GM19023 (cell line): ENCODE measurements around the gene CEND1.
A peak's percentile ranks its signal among the peaks of the same experiment; 100 is the strongest.
"Not testable (repeated sequence)": the region's sequence is repeated elsewhere in the genome, so short reads cannot be mapped to it uniquely, and the experiment has no call there.

Experiments used
- ATAC-seq: cut with Tn5 transposase; IDR thresholded peaks from one replicate; pipeline ENCODE4 v1.9.1; 2021; ENCODE audit warnings: mild to moderate bottlenecking, moderate library complexity; ENCODE audit not compliant: unreplicated experiment

Gene CEND1

DNA sequence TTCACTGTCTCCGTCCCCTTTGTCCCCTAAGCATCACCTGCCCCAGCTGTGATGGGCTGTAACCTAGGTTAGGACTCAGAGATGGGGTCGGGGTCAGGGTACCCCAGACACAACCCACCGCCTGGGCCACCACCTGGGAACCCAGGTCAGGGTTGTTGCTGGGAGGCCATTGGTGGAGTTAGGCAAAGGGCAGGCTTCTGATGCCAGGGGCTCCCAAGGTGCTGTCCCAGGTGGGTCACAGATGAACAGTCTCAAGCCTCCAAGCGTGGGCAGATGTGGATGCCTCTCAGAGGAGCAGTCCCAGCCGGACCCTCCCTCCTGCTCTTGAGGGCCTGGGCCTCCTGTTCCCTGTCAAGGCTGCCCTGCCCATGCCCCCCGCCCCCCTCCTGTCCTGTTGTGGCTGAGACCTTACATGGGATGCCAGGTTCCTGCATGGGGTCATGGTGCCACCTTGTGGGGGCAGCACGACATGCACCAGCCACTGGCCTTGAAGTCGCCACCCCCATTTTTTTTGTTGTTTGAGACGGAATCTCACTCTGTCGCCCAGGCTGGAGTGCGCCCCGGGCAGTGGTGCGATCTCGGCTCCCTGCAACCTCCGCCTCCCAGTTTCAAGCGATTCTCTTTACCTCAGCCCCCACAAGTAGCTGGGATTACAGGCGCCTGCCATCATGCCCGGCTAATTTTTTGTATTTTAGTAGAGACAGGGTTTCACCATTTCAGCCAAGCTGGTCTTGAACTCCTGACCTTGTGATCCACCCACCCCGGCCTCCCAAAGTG is 24.7 kb downstream of the CEND1 start:
- ATAC-seq: no peak

- ATAC-seq: no peak
These were observed 25.4 kb downstream of the CEND1 start for GRCh38 chr11:764322-765024.

GRCh38 chr11:763549-764321 is 26.2 kb downstream of the CEND1 start:
- no peak for ATAC-seq

DNA sequence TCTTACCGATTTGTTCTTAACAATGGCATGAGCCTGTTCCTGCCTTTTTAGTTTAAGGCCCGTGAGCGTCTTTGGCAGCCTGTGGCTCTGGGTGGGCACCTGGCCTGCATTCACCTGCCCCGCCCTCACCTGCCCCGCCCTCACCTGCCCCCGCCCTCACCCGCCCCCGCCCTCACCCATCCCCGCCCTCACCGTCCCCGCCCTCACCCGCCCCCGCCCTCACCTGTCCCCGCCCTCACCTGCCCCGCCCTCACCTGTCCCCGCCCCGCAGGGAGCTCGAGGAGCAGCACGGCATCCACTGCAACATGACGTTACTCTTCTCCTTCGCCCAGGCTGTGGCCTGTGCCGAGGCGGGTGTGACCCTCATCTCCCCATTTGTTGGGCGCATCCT is 26.8 kb downstream of the CEND1 start:
- ATAC-seq: no peak

- ATAC-seq: no peak
These were observed 27.3 kb downstream of the CEND1 start for GRCh38 chr11:762421-763072.

GRCh38 chr11:761526-762108 is 28.3 kb downstream of the CEND1 start:
- ATAC-seq: no peak

DNA sequence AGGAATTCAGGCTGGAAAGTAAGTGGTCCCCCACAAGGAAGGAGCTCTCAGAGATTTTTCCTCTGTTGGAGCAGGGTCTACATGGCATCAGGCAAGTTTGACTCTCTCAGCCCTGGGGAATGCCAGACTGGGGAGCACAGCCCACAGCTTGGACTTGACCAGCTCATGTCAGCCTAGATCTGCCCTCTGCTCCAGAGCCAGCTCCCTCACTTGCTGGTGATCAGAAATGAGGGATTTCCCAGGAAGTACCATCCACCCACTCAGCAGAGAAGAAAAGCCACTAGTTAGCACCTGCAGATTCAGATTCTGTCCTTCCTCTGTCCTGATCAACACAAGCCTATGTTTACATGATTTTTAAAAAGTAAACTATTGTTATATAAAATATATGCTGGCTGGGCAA is 29.7 kb downstream of the CEND1 start:
- no peak for ATAC-seq

DNA sequence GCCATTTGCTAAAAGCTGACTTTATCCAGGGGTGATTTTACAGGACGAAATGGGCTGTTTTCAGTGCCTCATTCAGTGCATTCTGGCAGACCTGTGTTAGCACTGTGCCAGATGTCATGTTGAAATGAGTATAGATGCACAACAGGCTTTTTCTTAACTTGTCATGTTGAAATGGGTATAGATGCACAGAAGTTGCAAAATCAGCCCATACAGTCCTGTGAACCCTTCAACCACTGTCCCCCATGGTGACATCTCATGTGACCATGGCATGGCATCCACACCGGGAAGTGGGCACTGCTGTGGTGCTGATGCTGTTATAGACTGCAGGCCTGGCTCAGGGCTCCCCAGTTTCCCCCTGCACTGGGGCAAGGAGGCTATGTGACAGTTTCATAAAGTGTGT is 40.2 kb downstream of the CEND1 start:
- no peak for ATAC-seq

- no peak for ATAC-seq
These were observed 41.9 kb downstream of the CEND1 start for GRCh38 chr11:748007-748359.

GRCh38 chr11:747158-748006 is 42.5 kb downstream of the CEND1 start, which contains the start of gene TALDO1:
Gene TALDO1 (plus strand): TSS chr11:747464. CDS start chr11:747482, 18 bp downstream.
- peak; percentile 87 for ATAC-seq

DNA sequence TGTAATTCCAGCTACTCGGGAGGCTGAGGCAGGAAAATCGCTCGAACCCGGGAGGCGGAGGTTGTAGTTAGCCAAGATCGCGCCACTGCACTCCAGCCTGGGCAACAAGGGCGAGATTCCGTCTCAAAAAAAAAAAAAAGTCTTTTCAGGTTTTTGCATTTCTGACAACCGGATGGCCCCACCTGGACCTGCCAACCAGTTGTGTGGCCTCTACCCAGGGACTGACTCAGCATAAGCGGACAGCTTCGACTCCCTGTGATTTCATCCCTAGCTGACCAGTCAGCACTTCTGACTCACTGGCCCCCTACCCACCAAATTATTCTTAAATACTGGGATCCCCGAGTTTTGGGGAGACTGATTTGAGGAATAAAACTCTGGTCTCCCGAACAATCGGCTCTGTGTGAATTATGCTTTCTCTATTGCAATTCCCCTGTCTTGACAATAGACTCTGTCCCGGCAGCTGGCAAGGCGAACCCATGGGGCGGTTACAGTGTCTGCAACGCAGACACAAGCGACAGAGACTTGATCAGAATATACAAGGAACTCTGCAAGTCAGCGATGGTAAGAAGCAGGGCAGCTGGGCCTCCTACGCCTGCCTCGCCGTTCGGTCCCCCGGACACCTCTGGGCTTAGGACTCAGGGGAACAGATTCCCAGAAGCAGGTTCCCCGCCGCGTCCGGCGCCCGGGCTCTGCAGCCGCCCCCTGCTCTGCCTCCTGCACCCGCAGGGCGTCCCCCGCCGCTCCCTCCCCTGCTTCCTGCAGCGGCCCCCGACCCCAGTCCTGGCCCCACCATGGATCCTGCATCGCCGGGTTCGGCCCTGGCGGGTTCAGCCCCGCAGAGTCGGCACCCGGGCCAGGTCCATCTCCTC is 43.4 kb downstream of the CEND1 start:
- ATAC-seq: peak; percentile 20

DNA sequence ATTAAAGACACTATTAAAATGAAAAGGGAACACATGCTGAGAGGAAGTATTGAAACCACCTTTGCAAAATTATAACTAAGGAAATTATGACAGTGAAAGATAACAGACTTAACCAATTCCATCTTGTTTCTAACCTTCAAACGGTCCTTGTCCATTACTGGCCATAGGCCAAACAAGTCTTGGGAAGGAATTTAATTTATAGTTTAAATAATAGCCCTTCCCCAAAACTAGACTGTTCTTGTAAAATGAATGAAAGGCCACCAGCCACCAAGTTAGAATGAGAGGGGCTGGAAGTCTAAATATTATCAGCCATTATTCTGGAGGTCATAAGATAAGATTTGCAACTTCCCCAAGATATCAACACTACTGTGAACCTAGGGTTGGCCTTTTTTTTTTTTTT is 44.5 kb downstream of the CEND1 start:
- no peak for ATAC-seq

DNA sequence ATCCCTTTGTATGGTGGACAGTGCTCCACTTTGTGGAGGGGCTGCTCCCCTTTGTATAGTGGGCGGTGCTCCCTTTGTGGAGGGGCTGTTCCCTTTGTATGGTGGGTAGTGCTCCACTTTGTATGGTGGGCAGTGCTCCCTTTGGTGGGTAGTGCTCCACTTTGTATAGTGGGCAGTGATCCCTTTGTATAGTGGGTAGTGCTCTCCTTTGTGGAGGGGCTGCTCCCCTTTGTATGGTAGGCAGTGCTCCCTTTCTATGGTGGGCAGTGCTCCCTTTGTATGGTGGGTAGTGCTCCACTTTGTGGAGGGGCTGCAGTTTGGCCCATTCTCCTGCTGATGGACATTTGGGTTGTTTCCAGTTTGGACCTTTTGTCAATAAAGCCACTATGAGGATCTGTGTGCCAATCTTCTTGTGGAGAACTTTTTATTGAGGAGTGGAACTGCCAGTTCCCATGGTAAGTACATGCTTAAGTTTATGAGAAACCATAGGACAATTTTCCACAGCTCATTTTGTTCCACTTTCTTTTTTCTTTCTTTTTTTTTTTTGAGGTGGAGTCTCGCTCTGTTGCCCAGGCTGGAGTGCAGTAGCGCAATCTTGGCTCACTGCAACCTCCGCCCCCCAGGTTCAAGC is 47.2 kb downstream of the CEND1 start:
- ATAC-seq: no peak

GRCh38 chr11:742156-742546 is 47.7 kb downstream of the CEND1 start:
- no peak for ATAC-seq

DNA sequence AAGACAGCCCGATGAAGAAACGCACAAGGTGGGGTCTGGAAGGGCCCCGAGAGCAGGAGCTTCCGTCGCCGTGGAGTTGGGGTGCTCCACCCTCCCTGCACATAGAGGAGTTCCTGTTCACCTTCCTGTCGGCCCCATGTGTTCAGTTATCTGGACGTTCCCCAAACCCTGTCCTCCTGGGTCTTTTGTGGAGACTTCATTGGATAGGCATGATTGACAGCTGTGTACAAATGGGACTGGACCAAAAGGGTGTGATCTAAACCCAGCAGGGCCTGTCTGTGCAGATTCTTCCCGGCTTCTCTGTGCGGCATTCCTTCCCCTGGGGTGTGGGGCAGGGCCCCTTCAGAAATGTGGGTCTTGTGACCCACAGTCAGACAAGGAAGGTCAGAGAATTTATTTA is 52.0 kb downstream of the CEND1 start:
- not testable (repeated sequence) for ATAC-seq

- ATAC-seq: no peak
These were observed 52.5 kb downstream of the CEND1 start for GRCh38 chr11:737366-737765.
